ENCODE results near the gene ASPN. TPM values are rescaled to one million over a fixed set of nuclear protein-coding genes. Genes with fewer than 3 reads are reported as not detected.

Gene ASPN
- total and polyA plus RNA-seq, 2 of the 13 experiments (the other 11 are each of a cell fraction or from before 2014, with no cell fraction given): not detected

DNA sequence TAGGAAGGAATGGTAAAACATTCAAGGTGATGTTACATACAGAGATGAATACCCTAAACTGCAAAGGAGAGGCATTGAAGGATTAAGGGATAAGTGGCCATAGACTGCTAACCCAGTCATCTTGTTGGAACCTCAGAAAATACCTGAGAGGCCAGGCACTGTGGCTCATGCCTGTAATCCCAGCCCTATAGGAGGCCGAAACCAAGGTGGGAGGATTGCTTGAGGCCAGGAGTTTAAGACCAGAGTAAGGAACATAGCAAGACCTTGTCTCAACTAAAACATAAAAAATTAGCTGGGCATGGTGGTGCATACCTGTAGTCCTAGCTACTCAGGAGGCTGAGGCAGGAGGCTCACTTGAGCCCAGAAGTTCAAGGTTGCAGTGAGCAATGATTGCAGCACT lies 42.6 kb upstream of the ASPN start:
- Histone ChIP-seq H3K27me3 (ENCODE audit: control insufficient read depth in 1 of 2, insufficient read depth in 2 of 2, low read length in 2 of 2) (no peaks in the 10 kb centered on the region), H3K36me3 (replicated peaks in 1 of 2; ENCODE audit: control insufficient read depth in 1 of 2, insufficient read depth in 2 of 2, low read length in 2 of 2) (no peaks in the 10 kb centered on the region), H4K20me1 (ENCODE audit: insufficient read depth, low read length) (no peaks in the 10 kb centered on the region), H3K4me3 (replicated peaks in 1 of 3; ENCODE audit: insufficient read depth in 1 of 3, low read depth in 2 of 3, low read length in 3 of 3) (no peak overlapping the region), H3K9me3 (ENCODE audit: low read length) (no peaks in the 10 kb centered on the region), H3K4me2 (ENCODE audit: low read depth, low read length) (no peak overlapping the region), H3K27ac (ENCODE audit: extremely low read length, insufficient read depth, low read length) (no peak overlapping the region), H3K9ac (ENCODE audit: insufficient read depth, low read depth, low read length) (no peak overlapping the region), H2AFZ (ENCODE audit: low read length) (no peak overlapping the region), H3K79me2 (ENCODE audit: insufficient read depth, low read length) (no peaks in the 10 kb centered on the region), H3K4me1 (ENCODE audit: insufficient read depth, low read length) (peaks cover 14% of the 10 kb centered on the region)
- no peak for DNase-seq (ENCODE audit: low spot score)
- ChIA-PET POLR2A (no interaction called here), CTCF (ENCODE audit: low intra/inter-chr PET ratio, low total read pairs) (no interaction called here)
- FAIRE-seq: no peak
- WGBS (ENCODE audit: low lambda C conversion rate): 100% methylated on average over 1 of the region's 1 CpG
- ATAC-seq: no peak
- TF ChIP-seq ZNF770 (CRISPR knock-in tag; IDR thresholded peaks at IDR 0.05) (peak; percentile 33; the same call in 1 of the 2 replicates), ZNF660 (CRISPR knock-in tag; IDR thresholded peaks at IDR 0.05; ENCODE audit: borderline replicate concordance, low read depth) (no peak), ZNF550 (CRISPR knock-in tag; IDR thresholded peaks at IDR 0.05; ENCODE audit: borderline replicate concordance) (no peak)
- in situ Hi-C loops (cut with HindIII; ENCODE audit: extremely low pct_ligation_motif_present, low pct_unique_long_range_greater_than_20kb) (no loop called here), intact Hi-C loops (cut with micrococcal nuclease; ENCODE audit: unreplicated experiment) (no loop called here)
- BruUV-seq (replicated peaks): no TSS peak

DNA sequence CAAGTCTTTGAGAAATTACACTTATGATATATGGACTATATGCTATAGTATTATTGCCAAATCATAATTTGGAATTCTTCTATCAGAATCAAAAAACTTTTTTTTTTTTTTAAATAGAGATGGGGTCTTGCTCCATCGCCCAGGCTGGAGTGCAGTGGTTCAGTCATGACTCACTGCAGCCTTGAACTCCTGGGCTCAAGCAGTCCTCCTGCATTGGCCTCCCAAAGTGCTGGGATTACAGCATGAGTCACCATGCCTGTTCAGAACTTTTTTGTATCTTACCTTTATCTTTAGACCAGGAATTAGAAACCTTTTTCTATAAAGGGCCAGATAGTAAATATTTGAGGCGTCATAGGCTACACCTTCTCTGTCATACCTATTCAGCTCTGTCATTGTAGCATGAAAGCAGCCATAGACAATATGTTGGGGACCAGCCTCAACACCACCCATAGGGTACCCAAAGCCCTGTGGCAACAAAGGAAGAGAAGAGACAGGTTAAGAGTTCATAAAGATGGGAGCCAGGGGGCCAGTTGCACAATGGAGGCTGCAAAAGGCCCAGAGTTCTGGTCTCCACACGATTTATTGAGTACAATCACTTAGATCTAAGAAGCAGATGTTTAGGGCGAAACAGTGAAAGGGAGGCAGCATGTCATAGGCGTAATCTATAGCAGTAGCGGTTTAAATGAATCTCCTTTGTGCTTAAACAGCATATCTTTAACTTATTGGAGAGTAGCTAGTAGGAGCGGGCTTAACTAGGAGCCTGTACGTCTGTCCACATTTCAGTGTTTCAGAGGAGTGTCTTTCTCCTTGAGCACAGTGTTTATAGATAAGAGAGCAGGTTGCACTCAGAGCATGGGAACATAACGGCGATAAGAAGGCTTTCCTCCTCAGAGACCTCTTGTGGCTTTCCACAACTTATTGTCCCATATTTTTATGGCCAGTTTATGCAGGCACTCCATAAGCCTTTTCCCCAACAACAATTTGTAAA lies 41.0 kb upstream of the ASPN start:
- H2AFZ ChIP-seq (ENCODE audit: low read length): no peak overlapping the region
- no TSS peak for BruUV-seq (replicated peaks)
- H4K20me1 ChIP-seq (ENCODE audit: insufficient read depth, low read length): no peaks in the 10 kb centered on the region
- CTCF ChIA-PET (ENCODE audit: low intra/inter-chr PET ratio, low total read pairs): no interaction called here
- 91% methylated on average over 10 of the region's 10 CpGs for WGBS (ENCODE audit: low lambda C conversion rate)
- no peaks in the 10 kb centered on the region for H3K79me2 ChIP-seq (ENCODE audit: insufficient read depth, low read length)
- peaks cover 14% of the 10 kb centered on the region for H3K4me1 ChIP-seq (ENCODE audit: insufficient read depth, low read length)
- FAIRE-seq: no peak
- no peaks in the 10 kb centered on the region for H3K27me3 ChIP-seq (ENCODE audit: control insufficient read depth in 1 of 2, insufficient read depth in 2 of 2, low read length in 2 of 2)
- H3K4me2 ChIP-seq (ENCODE audit: low read depth, low read length): no peak overlapping the region
- no peak overlapping the region for H3K27ac ChIP-seq (ENCODE audit: extremely low read length, insufficient read depth, low read length)
- DNase-seq (ENCODE audit: low spot score): peak; percentile 20
- no peaks in the 10 kb centered on the region for H3K36me3 ChIP-seq (replicated peaks in 1 of 2; ENCODE audit: control insufficient read depth in 1 of 2, insufficient read depth in 2 of 2, low read length in 2 of 2)
- no peak overlapping the region for H3K4me3 ChIP-seq (replicated peaks in 1 of 3; ENCODE audit: insufficient read depth in 1 of 3, low read depth in 2 of 3, low read length in 3 of 3)
- POLR2A ChIA-PET: no interaction called here
- no peaks in the 10 kb centered on the region for H3K9me3 ChIP-seq (ENCODE audit: low read length)
- in situ Hi-C loops (cut with HindIII; ENCODE audit: extremely low pct_ligation_motif_present, low pct_unique_long_range_greater_than_20kb): no loop called here
- intact Hi-C loops (cut with micrococcal nuclease; ENCODE audit: unreplicated experiment): no loop called here
- H3K9ac ChIP-seq (ENCODE audit: insufficient read depth, low read depth, low read length): no peak overlapping the region
- ATAC-seq: no peak; the same call in 2 of the 3 replicates
- TF ChIP-seq ZNF121 (CRISPR knock-in tag; IDR thresholded peaks at IDR 0.05) (peak; percentile 83), FOSL1 (CRISPR knock-in tag; IDR thresholded peaks at IDR 0.05; ENCODE audit: borderline replicate concordance) (peak; percentile 38; the same call in 1 of the 2 replicates)

Measured in HepG2 (cell line).